ENCODE results near the gene NEK3. TPM values are rescaled to one million over a fixed set of nuclear protein-coding genes. Genes with fewer than 3 reads are reported as not detected.

NEK3 gene
- 9.2 and 14.6 TPM in 2 replicates for total RNA-seq

GRCh38 chr13:52159159-52159982, at the start of gene NEK3:
TSS of gene NEK3 (minus strand) at chr13:52159597. CDS start at chr13:52156191, 3,406 bp downstream.

GRCh38 chr13:52128714-52129700, 30.4 kb downstream of the NEK3 start, which contains the start of gene NEK5:
TSS of gene NEK5 (minus strand) at chr13:52129073. CDS start at chr13:52127482, 1,591 bp downstream.

Other genes starting within 250 kb of the NEK3 start
- 2.7 and 5.8 TPM in 2 replicates for gene ATP7B, start 148.1 kb downstream of the NEK3 start, total RNA-seq
- 26.4 and 34.2 TPM in 2 replicates for gene ALG11, start 147.2 kb downstream of the NEK3 start, total RNA-seq
- 14.9 and 16.6 TPM in 2 replicates for gene UTP14C, start 134.9 kb downstream of the NEK3 start, total RNA-seq
- under 0.01 and 0.12 TPM in 2 replicates for gene NEK5, start 30.5 kb downstream of the NEK3 start, total RNA-seq
- 3.5 and 6.0 TPM in 2 replicates for gene THSD1, start 246.6 kb upstream of the NEK3 start, total RNA-seq